Esophagus squamous epithelium (tissue), 5 donors: ENCODE measurements around the gene CNPY1. TPM values are rescaled to one million over a fixed set of nuclear protein-coding genes. Genes with fewer than 3 reads are reported as not detected.
A peak's percentile ranks its signal among the peaks of the same experiment; 100 is the strongest.

Experiments
- DNase-seq: peaks from one replicate; lab custom pipeline; 2025; lab: John Stamatoyannopoulos, UW
- H3K27ac ChIP-seq, 4 donors: fragments of 200-600 bp; sonication (generic); one replicate each; pipeline ENCODE4 v1.5.1; 2016 to 2019; ENCODE audit warnings: mild to moderate bottlenecking in 1 of 4
- H3K27me3 ChIP-seq, 4 donors: fragments of 200-600 bp; sonication (generic); 1 replicate in 3 of 4; 2 replicates in 1 of 4; pipeline versions ENCODE4 v1.5.1 to v1.6.0; 2017 to 2021; ENCODE audit warnings: antibody characterized with exemption in 1 of 4
- H3K36me3 ChIP-seq, 3 donors: fragments of 200-600 bp; sonication (generic); one replicate each; pipeline ENCODE4 v1.5.1; 2016 to 2019
- H3K4me1 ChIP-seq, 3 donors: fragments of 200-600 bp; sonication (generic); one replicate each; pipeline ENCODE4 v1.5.1; 2017 to 2019
- H3K4me3 ChIP-seq, 4 donors: fragments of 200-600 bp; sonication (generic); 1 replicate in 3 of 4; 2 replicates in 1 of 4; pipeline ENCODE4 v1.5.1; 2016 to 2019; ENCODE audit warnings: mild to moderate bottlenecking in 2 of 4, moderate library complexity in 1 of 4
- H3K9me3 ChIP-seq, 3 donors: fragments of 200-600 bp; sonication (generic); one replicate each; pipeline ENCODE4 v1.5.1; 2016 to 2019
- CTCF ChIP-seq, 6 experiments: fragments of 450-650 bp in 4 of 6; fragments of 200-600 bp in 2 of 6; sonication (generic) in 2 of 6; IDR thresholded peaks; one replicate each; pipeline ENCODE4 v1.5.1; 2016 to 2019; ENCODE audit warnings: antibody characterized with exemption in 6 of 6, mild to moderate bottlenecking in 4 of 6, moderate library complexity in 4 of 6
- POLR2A ChIP-seq, 4 donors: fragments of 450-650 bp; IDR thresholded peaks; one replicate each; pipeline ENCODE4 v1.6.1; 2017; ENCODE audit warnings: antibody characterized with exemption in 4 of 4, mild to moderate bottlenecking in 4 of 4, moderate library complexity in 3 of 4
- WGBS, 2 donors: methylation state at CpG; one replicate each; pipeline ENCODE4 v1.1.5; 2018; 5-methylcytosine and 5-hydroxymethylcytosine counted together
- intact Hi-C: fragments of 100-400 bp; cut with DNase I; formaldehyde crosslinking; loops from one replicate; pipeline ENCODE4 v1.15.0; 2022
- total RNA-seq, 4 donors: library from RNA; depleted of rRNA; stranded (reverse); fragments of >200 nt; gene quantifications; one replicate each; pipeline ENCODE4 v1.1.0, GENCODE V29; 2016
- donor health status: DM: yes; HTN: yes; CAD: no.

Gene CNPY1
- total RNA-seq, 4 donors from 2014 or later = not detected

- intact Hi-C loops = no loop called here
- DNase-seq = no peak
- Histone ChIP-seq H3K36me3 (no peaks in the 10 kb centered on the region), H3K27ac (no peak overlapping the region), H3K4me3 (no peak overlapping the region), H3K4me1 (peaks cover 13 to 35% (median 23%) of the 10 kb centered on the region in 3 donors), H3K9me3 (no peaks in the 10 kb centered on the region), H3K27me3 (peaks cover 62 to 98% (median 74%) of the 10 kb centered on the region in 4 donors)
- TF ChIP-seq POLR2A (IDR thresholded peaks at IDR 0.05) (no peak), CTCF (IDR thresholded peaks at IDR 0.05) (no peak)
- 33 to 36% methylated on average over 3 of the region's 3 CpGs for WGBS, 2 donors
These were observed 84.7 kb downstream of the CNPY1 start for GRCh38 chr7:155461631-155462030.

GRCh38 chr7:155460926-155461613 is 85.3 kb downstream of the CNPY1 start:
- Histone ChIP-seq H3K4me3 (no peak overlapping the region), H3K9me3 (no peaks in the 10 kb centered on the region), H3K4me1 (peaks cover 13 to 35% (median 24%) of the 10 kb centered on the region in 3 donors), H3K27me3 (peaks cover 61 to 98% (median 73%) of the 10 kb centered on the region in 4 donors), H3K27ac (no peak overlapping the region), H3K36me3 (no peaks in the 10 kb centered on the region)
- no peak for DNase-seq
- 19 to 25% methylated on average over 4 to 8 of the region's 8 CpGs for WGBS, 2 donors
- no peak for TF ChIP-seq POLR2A (IDR thresholded peaks at IDR 0.05)
- TF ChIP-seq CTCF (IDR thresholded peaks at IDR 0.05) = no peak
- intact Hi-C loops = no loop called here

GRCh38 chr7:155459700-155460461 is 86.5 kb downstream of the CNPY1 start:
- no peak overlapping the region for H3K4me3 ChIP-seq
- peaks cover 61 to 98% (median 73%) of the 10 kb centered on the region in 4 donors for H3K27me3 ChIP-seq
- H3K36me3 ChIP-seq = no peaks in the 10 kb centered on the region
- DNase-seq = no peak
- H3K9me3 ChIP-seq = no peaks in the 10 kb centered on the region
- peaks cover 15 to 39% (median 24%) of the 10 kb centered on the region in 3 donors for H3K4me1 ChIP-seq
- no peak for TF ChIP-seq CTCF (IDR thresholded peaks at IDR 0.05)
- TF ChIP-seq POLR2A (IDR thresholded peaks at IDR 0.05) = no peak
- 13 to 20% methylated on average over 31 to 32 of the region's 34 CpGs for WGBS, 2 donors
- intact Hi-C loops = no loop called here
- no peak overlapping the region for H3K27ac ChIP-seq

- peaks cover 63 to 98% (median 75%) of the 10 kb centered on the region in 4 donors for H3K27me3 ChIP-seq
- WGBS, 2 donors = 2 to 3% methylated on average over 21 to 22 of the region's 68 CpGs
These were observed 87.3 kb downstream of the CNPY1 start for GRCh38 chr7:155458878-155459699.

More at GRCh38 chr7:155458878-155459699, 87.3 kb downstream of the CNPY1 start:
- H3K27ac ChIP-seq = no peak overlapping the region
- no peak for DNase-seq
- H3K4me3 ChIP-seq = peak overlapping the region in 2 of 4 donors; percentile 37 to 61
- no peaks in the 10 kb centered on the region for H3K9me3 ChIP-seq
- no peaks in the 10 kb centered on the region for H3K36me3 ChIP-seq
- intact Hi-C loops = no loop called here
- H3K4me1 ChIP-seq = peaks cover 23 to 47% (median 32%) of the 10 kb centered on the region in 3 donors
- TF ChIP-seq POLR2A (IDR thresholded peaks at IDR 0.05) (no peak), CTCF (IDR thresholded peaks at IDR 0.05) (no peak)
